HFFc6 (cell line): Measurements from ENCODE around the gene MARCHF6. TPM values are rescaled to one million over a fixed set of nuclear protein-coding genes. Genes with fewer than 3 reads are reported as not detected.
A peak's percentile ranks its signal among the peaks of the same experiment; 100 is the strongest.

ENCODE experiments used
- DNase-seq: peaks from one replicate; pipeline ENCODE4 v3.0.0-alpha.2; 2018
- H3K27ac Mint-ChIP-seq: 2 replicates; pipeline ENCODE4 v1.8.0; 2020; ENCODE audit warnings: mild to moderate bottlenecking, mixed read lengths
- H3K27me3 Mint-ChIP-seq: 2 replicates; pipeline ENCODE4 v1.8.0; 2021; ENCODE audit warnings: mild to moderate bottlenecking, moderate library complexity, mixed read lengths; ENCODE audit not compliant: insufficient read depth
- H3K36me3 Mint-ChIP-seq: 2 replicates; pipeline ENCODE4 v1.8.0; 2021; ENCODE audit warnings: low read depth, mixed read lengths
- H3K4me1 Mint-ChIP-seq: 2 replicates; pipeline ENCODE4 v1.8.0; 2020; ENCODE audit warnings: low read depth, mixed read lengths
- H3K4me3 Mint-ChIP-seq: 2 replicates; pipeline ENCODE4 v1.8.0; 2020; ENCODE audit warnings: mild to moderate bottlenecking, moderate library complexity, mixed read lengths
- H3K9me3 Mint-ChIP-seq: 2 replicates; pipeline ENCODE4 v1.8.0; 2020; ENCODE audit warnings: mild to moderate bottlenecking, mixed read lengths
- total RNA-seq, 6 experiments: library from RNA; stranded (reverse); fragmentation: NEBNext Ultra II Directional; extraction: Animal tissue kit (Norgen Biotek cat#: 25700); gene quantifications; 2 replicates in 1 of 6; 3 replicates in 5 of 6; pipeline ENCODE4 v1.2.3, GENCODE V29; 2021
- TF ChIP-seq, protein P1 (sequence below): fragments of 200-600 bp; sonication (generic); IDR thresholded peaks from 2 replicates; pipeline ENCODE4 v1.5.0; 2021; ENCODE audit warnings: antibody characterized with exemption, mild to moderate bottlenecking

Gene MARCHF6
- total RNA-seq, 6 experiments from 2014 or later = 129 to 194 (median 156) TPM

- peaks cover 2% of the 10 kb centered on the region for H3K27me3 Mint-ChIP-seq
- TF ChIP-seq, protein P1, sequence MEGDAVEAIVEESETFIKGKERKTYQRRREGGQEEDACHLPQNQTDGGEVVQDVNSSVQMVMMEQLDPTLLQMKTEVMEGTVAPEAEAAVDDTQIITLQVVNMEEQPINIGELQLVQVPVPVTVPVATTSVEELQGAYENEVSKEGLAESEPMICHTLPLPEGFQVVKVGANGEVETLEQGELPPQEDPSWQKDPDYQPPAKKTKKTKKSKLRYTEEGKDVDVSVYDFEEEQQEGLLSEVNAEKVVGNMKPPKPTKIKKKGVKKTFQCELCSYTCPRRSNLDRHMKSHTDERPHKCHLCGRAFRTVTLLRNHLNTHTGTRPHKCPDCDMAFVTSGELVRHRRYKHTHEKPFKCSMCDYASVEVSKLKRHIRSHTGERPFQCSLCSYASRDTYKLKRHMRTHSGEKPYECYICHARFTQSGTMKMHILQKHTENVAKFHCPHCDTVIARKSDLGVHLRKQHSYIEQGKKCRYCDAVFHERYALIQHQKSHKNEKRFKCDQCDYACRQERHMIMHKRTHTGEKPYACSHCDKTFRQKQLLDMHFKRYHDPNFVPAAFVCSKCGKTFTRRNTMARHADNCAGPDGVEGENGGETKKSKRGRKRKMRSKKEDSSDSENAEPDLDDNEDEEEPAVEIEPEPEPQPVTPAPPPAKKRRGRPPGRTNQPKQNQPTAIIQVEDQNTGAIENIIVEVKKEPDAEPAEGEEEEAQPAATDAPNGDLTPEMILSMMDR = no peak
- DNase-seq = peak; percentile 82
Measured at GRCh38 chr5:10329820-10330481, 23.5 kb upstream of the MARCHF6 start.

DNA sequence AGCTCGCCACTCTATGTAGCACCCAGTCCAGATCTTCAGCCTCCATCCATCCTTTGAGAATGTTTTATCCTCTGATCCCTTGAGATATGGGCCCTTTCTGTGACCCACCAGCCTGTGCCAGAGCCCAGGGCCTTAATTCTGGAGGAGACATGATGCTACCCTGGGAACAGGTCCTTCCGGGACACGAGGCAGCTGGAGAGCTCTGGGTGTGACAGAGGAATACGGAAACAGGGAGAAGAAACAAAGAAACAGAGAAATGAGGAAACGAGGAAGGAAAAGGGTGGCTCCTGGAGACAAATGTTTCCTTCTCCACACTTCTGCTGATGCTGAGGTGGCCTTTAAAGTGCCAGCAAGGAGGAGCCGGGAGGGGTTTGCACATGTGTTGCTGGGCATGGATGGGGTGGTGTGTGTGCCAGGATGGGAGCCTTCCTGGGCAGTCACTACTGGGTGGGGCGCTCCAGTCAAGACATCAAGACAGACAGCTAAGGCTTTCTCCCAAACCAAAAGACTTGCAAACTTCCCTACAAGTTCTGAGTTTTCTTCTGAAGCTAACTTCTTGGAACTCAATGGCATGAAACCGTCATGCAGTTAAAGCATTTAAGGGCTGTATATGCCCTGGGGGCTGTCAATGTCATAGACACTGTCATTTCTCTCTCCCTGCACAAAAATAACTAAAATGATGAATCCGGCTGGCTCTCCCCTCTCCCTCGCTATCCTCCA is 22.8 kb upstream of the MARCHF6 start:
- Mint-ChIP-seq H3K4me1 (peaks cover 46% of the 10 kb centered on the region), H3K27me3 (peaks cover 2% of the 10 kb centered on the region), H3K27ac (peak overlapping the region; percentile 78)

More at GRCh38 chr5:10329820-10330481, 23.5 kb upstream of the MARCHF6 start:
- Mint-ChIP-seq H3K36me3 (no peaks in the 10 kb centered on the region), H3K4me1 (peaks cover 46% of the 10 kb centered on the region), H3K9me3 (no peaks in the 10 kb centered on the region), H3K27ac (peak overlapping the region; percentile 78), H3K4me3 (peak overlapping the region; percentile 58)

DNA sequence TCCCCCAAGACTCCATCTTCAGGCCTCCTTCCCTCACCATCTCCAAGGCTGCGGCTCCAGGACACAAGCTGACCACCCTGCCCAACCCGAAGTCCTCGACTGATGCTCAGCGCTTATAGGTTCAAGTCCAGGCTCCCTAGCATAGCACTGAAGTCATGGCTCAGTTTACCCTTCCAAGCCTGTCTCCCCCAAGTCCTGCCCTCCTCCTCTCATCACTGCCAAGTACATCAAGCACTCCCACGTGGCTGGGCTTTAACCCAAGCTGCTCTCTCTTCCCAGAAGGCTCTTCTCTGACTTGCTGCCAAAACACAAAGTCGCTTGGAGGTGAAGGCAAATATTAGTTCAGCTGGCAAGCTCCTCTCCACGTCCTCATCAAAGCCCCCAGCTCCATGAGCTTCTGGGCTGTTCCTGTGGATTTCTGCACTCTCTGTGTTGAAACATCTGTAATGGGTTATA is 22.1 kb upstream of the MARCHF6 start:
- Mint-ChIP-seq H3K4me3 (peak overlapping the region; percentile 58), H3K36me3 (no peaks in the 10 kb centered on the region), H3K27me3 (peaks cover 2% of the 10 kb centered on the region), H3K4me1 (peaks cover 46% of the 10 kb centered on the region), H3K27ac (peak overlapping the region; percentile 78), H3K9me3 (no peaks in the 10 kb centered on the region)
- DNase-seq = no peak
- TF ChIP-seq, protein P1 = no peak

More for the DNA sequence above, 22.8 kb upstream of the MARCHF6 start:
- H3K36me3 Mint-ChIP-seq = no peaks in the 10 kb centered on the region
- peak overlapping the region; percentile 58 for H3K4me3 Mint-ChIP-seq
- TF ChIP-seq, protein P1 = no peak
- no peaks in the 10 kb centered on the region for H3K9me3 Mint-ChIP-seq
- DNase-seq = no peak

- DNase-seq = no peak
- TF ChIP-seq, protein P1 = no peak
- peaks cover 46% of the 10 kb centered on the region for H3K4me1 Mint-ChIP-seq
- H3K9me3 Mint-ChIP-seq = no peaks in the 10 kb centered on the region
- no peak overlapping the region for H3K4me3 Mint-ChIP-seq
- peaks cover 2% of the 10 kb centered on the region for H3K27me3 Mint-ChIP-seq
- no peaks in the 10 kb centered on the region for H3K36me3 Mint-ChIP-seq
- no peak overlapping the region for H3K27ac Mint-ChIP-seq
Measured at GRCh38 chr5:10332301-10332700, 21.2 kb upstream of the MARCHF6 start.

GRCh38 chr5:10333154-10334006 is 20.1 kb upstream of the MARCHF6 start:
- peaks cover 41% of the 10 kb centered on the region for H3K4me1 Mint-ChIP-seq

More at GRCh38 chr5:10333154-10334006, 20.1 kb upstream of the MARCHF6 start:
- peak overlapping the region; percentile 95 for H3K4me3 Mint-ChIP-seq
- TF ChIP-seq, protein P1 = peak; percentile 41
- H3K27ac Mint-ChIP-seq = peak overlapping the region; percentile 72
- no peaks in the 10 kb centered on the region for H3K36me3 Mint-ChIP-seq
- no peaks in the 10 kb centered on the region for H3K9me3 Mint-ChIP-seq
- H3K27me3 Mint-ChIP-seq = peaks cover 2% of the 10 kb centered on the region
- DNase-seq = no peak
